Omental fat pad (tissue), 4 donors: Measurements from ENCODE around the gene AK8. TPM values are rescaled to one million over a fixed set of nuclear protein-coding genes. Genes with fewer than 3 reads are reported as not detected.

ENCODE experiments used
- ATAC-seq: fragments of 150-250 bp; one replicate; pipeline ENCODE4 v1.9.1; 2016; ENCODE audit warnings: mild to moderate bottlenecking, moderate library complexity; ENCODE audit not compliant: low FRiP score
- DNase-seq: peaks from one replicate; pipeline ENCODE4 v3.0.0-alpha.2; 2019; ENCODE audit warnings: low spot score
- total RNA-seq, 4 donors: library from RNA; depleted of rRNA; stranded (reverse); fragments of >200 nt; gene quantifications; one replicate each; pipeline ENCODE4 v1.1.0, GENCODE V29; 2016
- TF ChIP-seq, protein P1 (sequence below), 3 donors: fragments of 450-650 bp; IDR thresholded peaks; one replicate each; pipeline ENCODE4 v1.5.1; 2016 to 2017; ENCODE audit warnings: antibody characterized with exemption in 3 of 3, mild to moderate bottlenecking in 3 of 3, moderate library complexity in 2 of 3

AK8 gene
- total RNA-seq, 4 donors from 2014 or later = 1.0 to 1.3 (median 1.3) TPM; not detected in 1

DNA sequence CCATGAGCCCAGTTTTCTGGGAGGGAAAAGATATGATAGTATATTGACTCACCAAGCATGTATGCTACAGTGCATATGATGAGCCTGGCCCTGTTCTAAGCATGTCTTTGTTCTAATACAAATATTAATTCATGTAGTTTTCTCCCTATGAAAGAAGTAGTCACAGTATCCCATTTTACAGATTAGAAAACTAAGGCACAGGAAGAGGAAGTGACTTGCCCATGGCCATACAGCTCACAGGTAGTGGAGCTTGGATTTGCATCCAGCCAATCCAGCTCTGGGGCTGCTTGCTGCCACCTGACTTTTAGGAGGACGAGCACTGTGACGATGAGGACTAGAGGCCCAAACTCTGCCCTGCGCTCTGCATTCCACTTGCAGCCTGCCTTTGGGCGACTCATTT, 76.4 kb downstream of the AK8 start:
- ATAC-seq = no peak
- TF ChIP-seq, protein P1, sequence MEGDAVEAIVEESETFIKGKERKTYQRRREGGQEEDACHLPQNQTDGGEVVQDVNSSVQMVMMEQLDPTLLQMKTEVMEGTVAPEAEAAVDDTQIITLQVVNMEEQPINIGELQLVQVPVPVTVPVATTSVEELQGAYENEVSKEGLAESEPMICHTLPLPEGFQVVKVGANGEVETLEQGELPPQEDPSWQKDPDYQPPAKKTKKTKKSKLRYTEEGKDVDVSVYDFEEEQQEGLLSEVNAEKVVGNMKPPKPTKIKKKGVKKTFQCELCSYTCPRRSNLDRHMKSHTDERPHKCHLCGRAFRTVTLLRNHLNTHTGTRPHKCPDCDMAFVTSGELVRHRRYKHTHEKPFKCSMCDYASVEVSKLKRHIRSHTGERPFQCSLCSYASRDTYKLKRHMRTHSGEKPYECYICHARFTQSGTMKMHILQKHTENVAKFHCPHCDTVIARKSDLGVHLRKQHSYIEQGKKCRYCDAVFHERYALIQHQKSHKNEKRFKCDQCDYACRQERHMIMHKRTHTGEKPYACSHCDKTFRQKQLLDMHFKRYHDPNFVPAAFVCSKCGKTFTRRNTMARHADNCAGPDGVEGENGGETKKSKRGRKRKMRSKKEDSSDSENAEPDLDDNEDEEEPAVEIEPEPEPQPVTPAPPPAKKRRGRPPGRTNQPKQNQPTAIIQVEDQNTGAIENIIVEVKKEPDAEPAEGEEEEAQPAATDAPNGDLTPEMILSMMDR (IDR thresholded peaks at IDR 0.05) = no peak
- DNase-seq = no peak

- ATAC-seq (no peak), DNase-seq (no peak)
- TF ChIP-seq, protein P1 (IDR thresholded peaks at IDR 0.05) = peak in 2 of 3 donors; percentile 73 to 80
These were observed 77.9 kb downstream of the AK8 start for GRCh38 chr9:132800038-132800648.

DNA sequence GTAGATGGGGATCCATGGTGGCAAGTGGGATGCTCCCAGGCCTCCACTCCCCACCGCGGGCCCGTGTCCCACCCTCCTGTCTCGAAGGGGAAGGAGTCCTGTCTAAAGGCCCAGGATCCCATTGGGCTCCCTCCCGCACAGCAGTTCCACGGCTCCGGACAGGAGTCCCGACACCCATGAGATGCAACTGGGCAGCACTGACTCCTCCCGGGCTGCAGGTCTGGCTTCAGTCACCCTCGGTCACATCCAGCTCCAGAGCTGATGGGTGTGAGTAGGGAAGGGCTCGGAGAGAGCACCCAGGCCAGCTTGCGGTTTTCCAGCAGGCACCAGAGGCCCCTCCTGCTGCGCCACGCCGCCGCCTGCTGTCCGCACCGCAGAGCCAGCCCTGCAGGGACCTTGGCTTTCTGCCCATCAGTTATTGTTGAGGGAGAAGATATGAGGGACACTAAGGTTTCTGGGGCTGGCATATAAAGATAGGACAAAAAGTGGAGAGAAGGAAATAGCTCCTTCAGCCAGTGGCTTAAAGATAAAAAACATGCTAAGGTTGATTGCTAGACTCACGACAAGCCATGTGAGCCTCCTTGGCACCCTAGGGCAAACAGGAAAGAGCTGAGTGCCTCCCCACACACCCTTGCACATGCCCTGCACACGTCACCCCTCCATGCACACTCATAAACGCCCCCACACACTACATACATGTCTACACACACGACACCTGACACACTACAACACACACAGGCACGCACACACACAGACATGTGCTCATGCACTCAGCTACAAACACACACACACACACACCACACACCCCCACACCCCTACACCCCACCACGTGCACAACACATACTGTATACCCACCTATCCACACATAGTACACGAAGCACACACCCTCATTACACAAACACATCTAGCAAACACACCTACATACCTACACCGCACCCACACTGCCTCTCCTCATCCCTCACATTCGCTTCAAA, 79.0 kb downstream of the AK8 start:
- DNase-seq (no peak), ATAC-seq (no peak)
- TF ChIP-seq, protein P1 (IDR thresholded peaks at IDR 0.05) = no peak

GRCh38 chr9:132797861-132798659, 80.0 kb downstream of the AK8 start:
- TF ChIP-seq, protein P1 (IDR thresholded peaks at IDR 0.05) = no peak
- no peak for DNase-seq
- no peak for ATAC-seq

DNA sequence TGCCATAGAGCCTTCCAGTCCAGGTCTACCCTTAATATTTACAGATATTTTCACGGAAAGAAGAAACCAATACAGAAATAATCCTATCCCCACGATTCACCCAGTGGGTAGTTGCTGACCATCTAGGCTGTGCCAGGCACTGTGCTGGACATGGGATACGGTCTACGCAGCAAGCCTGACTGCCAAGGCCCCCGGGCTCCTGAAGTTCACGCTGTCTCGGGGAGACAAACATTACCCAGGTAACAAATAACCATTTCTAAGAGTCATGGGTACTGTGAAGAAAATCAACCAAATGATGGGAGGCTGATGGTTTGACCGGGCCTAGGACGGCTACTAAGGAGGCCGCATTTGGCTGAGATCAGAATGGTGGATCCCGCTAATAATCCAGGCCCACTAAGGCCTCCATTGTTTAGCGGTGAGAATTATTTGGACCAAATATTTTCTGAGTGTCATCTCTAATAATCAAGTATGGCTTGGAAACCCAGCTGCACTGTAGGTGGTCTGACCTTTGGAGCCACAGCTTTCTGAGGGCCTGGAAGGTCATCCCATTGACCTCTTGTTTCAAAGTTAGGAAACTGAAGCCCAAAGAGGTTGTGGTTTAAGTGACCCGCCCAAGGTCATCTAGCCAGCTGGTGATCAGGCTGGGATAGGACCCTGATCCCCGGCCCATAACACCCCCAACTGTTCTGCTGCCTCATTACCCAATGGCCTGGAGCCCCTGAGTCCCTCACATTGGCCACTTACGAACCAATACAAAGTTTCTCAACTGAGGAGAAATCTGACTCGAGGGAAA, 82.4 kb downstream of the AK8 start:
- DNase-seq (no peak), ATAC-seq (no peak)
- TF ChIP-seq, protein P1 (IDR thresholded peaks at IDR 0.05) = no peak

GRCh38 chr9:132794730-132795380, 83.2 kb downstream of the AK8 start:
- DNase-seq (no peak), ATAC-seq (no peak)
- TF ChIP-seq, protein P1 (IDR thresholded peaks at IDR 0.05) = no peak
